Occipital lobe (tissue), 2 donors: Measurements from ENCODE around the gene ARL14EPL. TPM values are rescaled to one million over a fixed set of nuclear protein-coding genes. Genes with fewer than 3 reads are reported as not detected.

ENCODE experiments used
- DNase-seq: peaks from one replicate; lab custom pipeline; 2025; lab: John Stamatoyannopoulos, UW
- total RNA-seq: library from RNA; depleted of rRNA; stranded (reverse); fragments of >200 nt; gene quantifications from one replicate; pipeline ENCODE4 v1.2.3, GENCODE V29; 2014

ARL14EPL gene
- total RNA-seq: not detected

- DNase-seq: no peak
These were observed at the start of gene ARL14EPL for GRCh38 chr5:116032094-116032517. ARL14EPL (plus strand) TSS chr5:116032472; CDS start chr5:116051466, 18,994 bp downstream.

- DNase-seq: no peak
These were observed 48.8 kb upstream of the ARL14EPL start for GRCh38 chr5:115983519-115983918.

GRCh38 chr5:115985802-115986757 is 46.2 kb upstream of the ARL14EPL start:
- no peak for DNase-seq

GRCh38 chr5:115988002-115988401 is 44.3 kb upstream of the ARL14EPL start:
- DNase-seq: no peak

- DNase-seq: no peak
These were observed 39.4 kb upstream of the ARL14EPL start for GRCh38 chr5:115992848-115993350.

- DNase-seq: no peak
These were observed 36.9 kb upstream of the ARL14EPL start for GRCh38 chr5:115995351-115995750.

GRCh38 chr5:116002116-116002906 is 30.0 kb upstream of the ARL14EPL start:
- DNase-seq: no peak

- no peak for DNase-seq
These were observed 28.0 kb upstream of the ARL14EPL start for GRCh38 chr5:116004248-116004647.

GRCh38 chr5:116009806-116010205 is 22.5 kb upstream of the ARL14EPL start:
- no peak for DNase-seq

GRCh38 chr5:116011046-116011445 is 21.2 kb upstream of the ARL14EPL start:
- no peak for DNase-seq

GRCh38 chr5:116013207-116013785 is 19.0 kb upstream of the ARL14EPL start:
- no peak for DNase-seq

- DNase-seq: no peak
These were observed 18.3 kb upstream of the ARL14EPL start for GRCh38 chr5:116013936-116014335.

GRCh38 chr5:116023619-116024018 is 8.7 kb upstream of the ARL14EPL start:
- DNase-seq: no peak

- DNase-seq: no peak
These were observed 6.4 kb upstream of the ARL14EPL start for GRCh38 chr5:116025866-116026265.

- DNase-seq: no peak
These were observed 719 bp downstream of the ARL14EPL start for GRCh38 chr5:116032991-116033390.

- no peak for DNase-seq
These were observed 2.9 kb downstream of the ARL14EPL start for GRCh38 chr5:116035123-116035522.

- DNase-seq: no peak
These were observed 5.1 kb downstream of the ARL14EPL start for GRCh38 chr5:116037236-116037822.

- DNase-seq: no peak
These were observed 6.5 kb downstream of the ARL14EPL start for GRCh38 chr5:116038817-116039216.

GRCh38 chr5:116042375-116042774 is 10.1 kb downstream of the ARL14EPL start:
- no peak for DNase-seq

- no peak for DNase-seq
These were observed 11.8 kb downstream of the ARL14EPL start for GRCh38 chr5:116044073-116044472.

- DNase-seq: no peak
These were observed 13.5 kb downstream of the ARL14EPL start for GRCh38 chr5:116045821-116046220.
